GM12892 (cell line): ENCODE measurements around the gene PPP1R12C.

Experiments
- POLR2A ChIP-seq: IDR thresholded peaks from 2 replicates; pipeline ENCODE4 v1.6.1; 2011; ENCODE audit warnings: low read depth, low read length, control low read depth
- POLR2AphosphoS5 ChIP-seq: IDR thresholded peaks from 2 replicates; pipeline ENCODE4 v1.6.1; 2011; ENCODE audit warnings: low read depth, low read length, control low read depth
- TAF1 ChIP-seq: IDR thresholded peaks from 2 replicates; pipeline ENCODE4 v1.6.1; 2011; ENCODE audit warnings: low read depth, mild to moderate bottlenecking, control low read depth, low read length, borderline replicate concordance

GRCh38 chr19:55085923-55086715 is 31.3 kb downstream of the PPP1R12C start:
- no peak for TF ChIP-seq POLR2A
- no peak for TF ChIP-seq TAF1
- no peak for TF ChIP-seq POLR2AphosphoS5
